H1 (cell line): ENCODE results near the gene MROH2A. TPM values are rescaled to one million over a fixed set of nuclear protein-coding genes. Genes with fewer than 3 reads are reported as not detected.

Source experiments
- CTCF ChIA-PET: fragments of 300-600 bp; sonication (Branson Sonifier 250); formaldehyde crosslinking; loops from one replicate; lab custom pipeline; 2021; ENCODE audit not compliant: partially characterized antibody; lab: Charles Lee
- POLR2A ChIA-PET: fragments of 300-600 bp; sonication (Branson Sonifier 250); formaldehyde crosslinking; loops from one replicate; lab custom pipeline; 2021; ENCODE audit warnings: inconsistent platforms; ENCODE audit not compliant: partially characterized antibody; lab: Charles Lee
- DNase-seq, 2 experiments: peaks; one replicate each; pipeline versions ENCODE4 v3.0.0 to v3.0.0-alpha.2; 2010 to 2022; ENCODE audit warnings: low spot score in 2 of 2, low read depth in 1 of 2, mixed read lengths in 1 of 2
- FAIRE-seq: peaks from 2 replicates; lab custom pipeline; 2011; peaks lifted over from hg19 to GRCh38; lab: Jason Lieb, UNC
- H2AFZ ChIP-seq: 2 replicates; pipeline ENCODE4 v1.8.1; 2012; ENCODE audit warnings: low read length, inconsistent platforms
- H2AK5ac ChIP-seq: 2 replicates; pipeline ENCODE4 v1.6.1; 2013; ENCODE audit warnings: low read depth, low read length
- H2BK120ac ChIP-seq: replicated peaks from 2 replicates; pipeline ENCODE3; 2013; ENCODE audit warnings: low read depth, low read length, inconsistent platforms
- H2BK12ac ChIP-seq: 2 replicates; pipeline ENCODE4 v1.6.1; 2013; ENCODE audit warnings: low read depth, low read length
- H2BK15ac ChIP-seq: 2 replicates; pipeline ENCODE4 v1.6.1; 2013; ENCODE audit warnings: low read length
- H2BK20ac ChIP-seq: 2 replicates; pipeline ENCODE4 v1.6.1; 2013; ENCODE audit warnings: low read length
- H2BK5ac ChIP-seq: 2 replicates; pipeline ENCODE4 v1.6.1; 2013; ENCODE audit warnings: low read depth, low read length
- H3K14ac ChIP-seq: 2 replicates; pipeline ENCODE4 v1.6.1; 2013; ENCODE audit warnings: inconsistent platforms; ENCODE audit not compliant: insufficient read length
- H3K18ac ChIP-seq: 2 replicates; pipeline ENCODE4 v1.6.1; 2013; ENCODE audit warnings: low read length; ENCODE audit errors: extremely low read depth
- H3K23ac ChIP-seq: 2 replicates; pipeline ENCODE4 v1.6.1; 2013; ENCODE audit warnings: inconsistent platforms; ENCODE audit not compliant: insufficient read length
- H3K23me2 ChIP-seq: 2 replicates; pipeline ENCODE4 v1.6.1; 2013; ENCODE audit warnings: low read depth, low read length
- H3K27ac ChIP-seq: 2 replicates; pipeline ENCODE4 v1.6.1; 2011; ENCODE audit warnings: low read depth, low read length, inconsistent platforms
- H3K27me3 ChIP-seq, 4 experiments: replicated peaks in 1 of 4; 1 replicate in 1 of 4; 2 replicates in 3 of 4; pipeline versions ENCODE4 v1.6.1 to v1.8.1; 2011 to 2013; ENCODE audit warnings: low read length in 3 of 4, mild to moderate bottlenecking in 3 of 4, inconsistent platforms in 2 of 4, mixed read lengths in 2 of 4, moderate library complexity in 1 of 4; ENCODE audit not compliant: control insufficient read depth in 3 of 4, insufficient read depth in 3 of 4; ENCODE audit errors: extremely low read depth in 1 of 4
- H3K36me3 ChIP-seq, 4 experiments: 2 replicates each; pipeline versions ENCODE4 v1.6.1 to v1.8.1; 2011 to 2013; ENCODE audit warnings: mild to moderate bottlenecking in 4 of 4, low read length in 3 of 4, moderate library complexity in 2 of 4, control low read depth in 1 of 4, inconsistent platforms in 1 of 4; ENCODE audit not compliant: insufficient read depth in 4 of 4, control insufficient read depth in 2 of 4
- H3K4ac ChIP-seq: replicated peaks from 2 replicates; pipeline ENCODE3; 2013; ENCODE audit warnings: low read length, low read depth, mixed read lengths, inconsistent platforms; ENCODE audit not compliant: insufficient read length
- H3K4me1 ChIP-seq, 4 experiments: replicated peaks in 1 of 4; 1 replicate in 1 of 4; 2 replicates in 3 of 4; pipeline versions ENCODE4 v1.6.1 to v1.8.1; 2011 to 2013; ENCODE audit warnings: low read length in 3 of 4, inconsistent platforms in 2 of 4, mixed read lengths in 1 of 4; ENCODE audit not compliant: insufficient read depth in 4 of 4, control insufficient read depth in 3 of 4
- H3K4me2 ChIP-seq, 2 experiments: 2 replicates each; pipeline versions ENCODE4 v1.6.1 to v1.8.1; 2011 to 2013; ENCODE audit warnings: low read depth in 2 of 2, low read length in 2 of 2, control low read depth in 1 of 2, inconsistent platforms in 1 of 2, mild to moderate bottlenecking in 1 of 2; ENCODE audit not compliant: insufficient read depth in 1 of 2
- H3K4me3 ChIP-seq, 4 experiments: fragments of 200-600, 300-600 bp in 1 of 4; sonication (generic), shearing (Covaris generic), sonication (Bioruptor Twin) in 1 of 4; 2 replicates each; pipeline versions ENCODE4 v1.5.1 to v1.8.1; 2011 to 2016; ENCODE audit warnings: low read length in 4 of 4, low read depth in 3 of 4, control low read depth in 2 of 4, inconsistent platforms in 2 of 4, mild to moderate bottlenecking in 2 of 4, mixed read lengths in 1 of 4, moderate library complexity in 1 of 4; ENCODE audit not compliant: insufficient read depth in 2 of 4; ENCODE audit errors: extremely low read depth in 1 of 4
- H3K56ac ChIP-seq: replicated peaks from 2 replicates; pipeline ENCODE3; 2013; ENCODE audit warnings: low read depth, mild to moderate bottlenecking, mixed read lengths, low read length, inconsistent platforms; ENCODE audit not compliant: insufficient read length
- H3K79me1 ChIP-seq: 2 replicates; pipeline ENCODE4 v1.6.1; 2013; ENCODE audit warnings: low read depth, low read length, control low read depth
- H3K79me2 ChIP-seq, 2 experiments: 2 replicates each; pipeline versions ENCODE4 v1.6.1 to v1.8.1; 2012 to 2013; ENCODE audit warnings: low read length in 2 of 2, mild to moderate bottlenecking in 2 of 2, inconsistent platforms in 1 of 2; ENCODE audit not compliant: insufficient read depth in 2 of 2, control insufficient read depth in 1 of 2
- H3K9ac ChIP-seq, 4 experiments: replicated peaks in 1 of 4; 1 replicate in 1 of 4; 2 replicates in 3 of 4; pipeline versions ENCODE4 v1.6.1 to v1.8.1; 2011 to 2013; ENCODE audit warnings: low read depth in 3 of 4, low read length in 3 of 4, control low read depth in 2 of 4, mild to moderate bottlenecking in 2 of 4, moderate library complexity in 2 of 4, inconsistent platforms in 1 of 4; ENCODE audit errors: extremely low read depth in 1 of 4
- H3K9me3 ChIP-seq, 2 experiments: 2 replicates each; pipeline versions ENCODE4 v1.6.1 to v1.8.1; 2012 to 2013; ENCODE audit warnings: mild to moderate bottlenecking in 2 of 2, moderate library complexity in 2 of 2, control low read depth in 1 of 2, inconsistent platforms in 1 of 2, low read depth in 1 of 2, low read length in 1 of 2, mixed read lengths in 1 of 2; ENCODE audit not compliant: insufficient read depth in 2 of 2
- H4K20me1 ChIP-seq, 2 experiments: replicated peaks in 1 of 2; 2 replicates each; pipeline versions ENCODE3 to v1.8.1; 2011 to 2013; ENCODE audit warnings: inconsistent platforms in 2 of 2, low read length in 2 of 2, mild to moderate bottlenecking in 1 of 2; ENCODE audit not compliant: insufficient read depth in 2 of 2, control insufficient read depth in 1 of 2
- H4K5ac ChIP-seq: 2 replicates; pipeline ENCODE4 v1.6.1; 2013; ENCODE audit warnings: low read length, low read depth, mixed read lengths, inconsistent platforms; ENCODE audit not compliant: insufficient read length
- H4K8ac ChIP-seq: 2 replicates; pipeline ENCODE4 v1.8.0; 2013; ENCODE audit warnings: mild to moderate bottlenecking, moderate library complexity, low read length, inconsistent platforms; ENCODE audit not compliant: insufficient read depth; ENCODE audit errors: extremely low read depth
- H4K91ac ChIP-seq: replicated peaks from 2 replicates; pipeline ENCODE3; 2013; ENCODE audit warnings: low read length, mixed read lengths, inconsistent platforms; ENCODE audit not compliant: insufficient read length
- BRCA1 ChIP-seq: IDR thresholded peaks from 2 replicates; pipeline ENCODE4 v1.6.1; 2012; ENCODE audit warnings: low read depth, low read length, improper control_type of control experiment
- CEBPB ChIP-seq: IDR thresholded peaks from 2 replicates; pipeline ENCODE4 v1.6.1; 2012; ENCODE audit warnings: low read depth, low read length
- KDM4A ChIP-seq: IDR thresholded peaks from one replicate; pipeline ENCODE4 v1.7.1; 2012; ENCODE audit warnings: low read depth, mild to moderate bottlenecking, moderate library complexity, low read length, inconsistent platforms; ENCODE audit not compliant: severe bottlenecking
- NANOG ChIP-seq: IDR thresholded peaks from 2 replicates; pipeline ENCODE4 v1.6.1; 2011; ENCODE audit warnings: low read length, low read depth, mild to moderate bottlenecking, inconsistent platforms; ENCODE audit not compliant: insufficient read depth, poor library complexity, severe bottlenecking
- PHF8 ChIP-seq: fragments of 200-600 bp; sonication (generic); conservative IDR thresholded peaks from 2 replicates; pipeline ENCODE4 v1.7.1; 2012; ENCODE audit warnings: low read depth, mild to moderate bottlenecking, inconsistent platforms, low read length, moderate library complexity
- RFX5 ChIP-seq: IDR thresholded peaks from 2 replicates; pipeline ENCODE4 v1.6.1; 2011; ENCODE audit warnings: low read depth, low read length, improper control_type of control experiment, borderline replicate concordance
- SIX5 ChIP-seq: IDR thresholded peaks from 2 replicates; pipeline ENCODE4 v1.6.1; 2011; ENCODE audit warnings: mild to moderate bottlenecking, low read depth, low read length
- TAF1 ChIP-seq: IDR thresholded peaks from 2 replicates; pipeline ENCODE4 v1.6.1; 2011; ENCODE audit warnings: mild to moderate bottlenecking, low read depth, low read length
- WGBS, 2 experiments: shearing (Covaris generic) in 1 of 2; methylation state at CpG; one replicate each; pipeline versions ENCODE4 v1.1.6 to v1.1.7; 2013 to 2015; ENCODE audit warnings: low lambda C conversion rate in 2 of 2, mixed read lengths in 2 of 2, inconsistent platforms in 1 of 2, low coverage in 1 of 2, missing lambda C conversion rate in 1 of 2; ENCODE audit not compliant: insufficient replicate concordance in 2 of 2, insufficient coverage in 1 of 2, insufficient read length in 1 of 2; ENCODE audit errors: extremely low coverage in 1 of 2, missing lambda C conversion rate in 1 of 2; 5-methylcytosine and 5-hydroxymethylcytosine counted together
- polyA plus RNA-seq, 7 experiments: library from polyadenylated mRNA; depleted of rRNA in 3 of 7; stranded (reverse) in 5 of 7; unstranded in 2 of 7; fragments of >200 nt in 5 of 7; fragments of 200-250 nt in 2 of 7; gene quantifications; 1 replicate in 5 of 7; 2 replicates in 1 of 7; 4 replicates in 1 of 7; pipeline versions ENCODE4 v1.2.1 to v1.2.3, GENCODE V29; 2011 to 2013; ENCODE audit warnings: missing spikeins in 2 of 7, mixed read lengths in 2 of 7
- total RNA-seq: library from RNA; stranded (reverse); fragmentation: NEBNext Ultra II Directional; extraction: Animal tissue kit (Norgen Biotek cat#: 25700); gene quantifications from 2 replicates; pipeline ENCODE4 v1.2.1, GENCODE V29; 2021

The MROH2A gene
- total and polyA plus RNA-seq, 2 of the 8 experiments (the other 6 are each of a cell fraction or from before 2014, with no cell fraction given), result not detected

- H3K36me3 ChIP-seq, result peaks cover 62 to 98% (median 79%) of the 10 kb centered on the region in 4 experiments
Measured at GRCh38 chr2:233848276-233848675, 70.1 kb downstream of the MROH2A start.

More at GRCh38 chr2:233848276-233848675, 70.1 kb downstream of the MROH2A start:
- H4K91ac ChIP-seq, result no peak overlapping the region
- peaks cover 3% of the 10 kb centered on the region; the same call in 1 of the 2 replicates for H3K79me1 ChIP-seq
- no peak overlapping the region for H2BK20ac ChIP-seq
- H2BK120ac ChIP-seq, result no peak overlapping the region
- H3K4me3 ChIP-seq, result no peak overlapping the region
- H4K8ac ChIP-seq, result peak overlapping the region; percentile 12; the same call in 1 of the 2 replicates
- H3K18ac ChIP-seq, result no peak overlapping the region
- no peak overlapping the region for H3K27ac ChIP-seq
- H2BK12ac ChIP-seq, result no peak overlapping the region
- H2BK15ac ChIP-seq, result no peak overlapping the region
- H4K5ac ChIP-seq, result no peak overlapping the region
- peaks cover 0 to 4% (median 2%) of the 10 kb centered on the region in 4 experiments; a peak in 4 of 7 replicates for H3K4me1 ChIP-seq
- peaks cover 21 to 49% of the 10 kb centered on the region in 2 experiments for H3K79me2 ChIP-seq
- no peaks in the 10 kb centered on the region for H3K27me3 ChIP-seq
- H3K14ac ChIP-seq, result no peak overlapping the region
- H4K20me1 ChIP-seq, result peaks cover 9 to 23% of the 10 kb centered on the region in 2 experiments
- no peak overlapping the region for H2AFZ ChIP-seq
- peaks cover 2% of the 10 kb centered on the region for H3K23me2 ChIP-seq
- no peak overlapping the region for H2AK5ac ChIP-seq
- WGBS, 2 experiments, result 95% methylated on average over 13 of the region's 13 CpGs; no CpG with 5 or more reads in 1 of the 2 experiments
- H3K23ac ChIP-seq, result no peak overlapping the region
- FAIRE-seq, result no peak
- ChIA-PET CTCF (interaction anchor here (1.4 kb wide), 1 partner anchor 19 kb away, joined by 4 read pairs; no protein-coding TSS in a partner anchor), POLR2A (interaction anchor here (0.8 to 1.7 kb wide), 3 partner anchors 10 to 15 kb away, joined by 3 to 4 read pairs (median 3); no protein-coding TSS in a partner anchor)
- H3K4ac ChIP-seq, result no peak overlapping the region
- TF ChIP-seq RFX5 (no peak), CEBPB (no peak), BRCA1 (no peak), NANOG (no peak), KDM4A (no peak), SIX5 (no peak), TAF1 (no peak), PHF8 (no peak)
- H2BK5ac ChIP-seq, result no peak overlapping the region
- H3K56ac ChIP-seq, result no peak overlapping the region
- H3K9me3 ChIP-seq, result no peaks in the 10 kb centered on the region
- H3K4me2 ChIP-seq, result no peak overlapping the region
- peak in 1 of 2 experiments; percentile 29 for DNase-seq
- H3K9ac ChIP-seq, result no peak overlapping the region
